Gastroesophageal sphincter (tissue), 4 donors: Measurements from ENCODE around the gene TMEM116. TPM values are rescaled to one million over a fixed set of nuclear protein-coding genes. Genes with fewer than 3 reads are reported as not detected.
"Not testable (repeated sequence)": the region's sequence is repeated elsewhere in the genome, so short reads cannot be mapped to it uniquely, and the experiment has no call there.

Source experiments
- ATAC-seq: fragments of 150-250 bp; one replicate; pipeline ENCODE4 v1.9.1; 2016; ENCODE audit warnings: mild to moderate bottlenecking, moderate library complexity
- H3K27ac ChIP-seq, 4 donors: fragments of 200-600 bp; sonication (generic) in 3 of 4; 1 replicate in 3 of 4; 2 replicates in 1 of 4; pipeline ENCODE4 v1.5.1; 2016 to 2019
- H3K27me3 ChIP-seq: fragments of 200-600 bp; sonication (generic); one replicate; pipeline ENCODE4 v1.5.1; 2019
- H3K36me3 ChIP-seq, 2 donors: fragments of 200-600 bp; sonication (generic); one replicate each; pipeline ENCODE4 v1.5.1; 2019; ENCODE audit warnings: control low read depth in 1 of 2
- H3K4me1 ChIP-seq, 3 donors: fragments of 200-600 bp; sonication (generic); 1 replicate in 2 of 3; 2 replicates in 1 of 3; pipeline ENCODE4 v1.5.1; 2016 to 2019; ENCODE audit warnings: control low read depth in 2 of 3
- H3K4me3 ChIP-seq, 2 donors: fragments of 200-600 bp; sonication (generic); one replicate each; pipeline ENCODE4 v1.5.1; 2019; ENCODE audit warnings: mild to moderate bottlenecking in 1 of 2, moderate library complexity in 1 of 2
- H3K9me3 ChIP-seq, 3 donors: fragments of 200-600 bp; sonication (generic); one replicate each; pipeline ENCODE4 v1.5.1; 2017 to 2019; ENCODE audit warnings: control low read depth in 2 of 3
- EP300 ChIP-seq: sonication (generic); formaldehyde crosslinking; IDR thresholded peaks from one replicate; pipeline ENCODE4 v1.6.1; 2017; ENCODE audit warnings: antibody characterized with exemption, mild to moderate bottlenecking
- POLR2A ChIP-seq, 2 donors: fragments of 450-650 bp; IDR thresholded peaks; one replicate each; pipeline ENCODE4 v1.6.1; 2017; ENCODE audit warnings: antibody characterized with exemption in 2 of 2, mild to moderate bottlenecking in 2 of 2, moderate library complexity in 1 of 2
- POLR2AphosphoS5 ChIP-seq: sonication (generic); formaldehyde crosslinking; IDR thresholded peaks from one replicate; pipeline ENCODE4 v1.6.1; 2017; ENCODE audit warnings: antibody characterized with exemption
- WGBS, 2 donors: methylation state at CpG; one replicate each; pipeline ENCODE4 v1.1.5; 2018; ENCODE audit warnings: low coverage in 1 of 2; 5-methylcytosine and 5-hydroxymethylcytosine counted together
- total RNA-seq, 4 donors: library from RNA; depleted of rRNA; stranded (reverse); fragments of >200 nt; gene quantifications; one replicate each; pipeline ENCODE4 v1.1.0, GENCODE V29; 2016
- TF ChIP-seq, protein P1 (sequence below), 4 experiments: fragments of 200-600 bp in 2 of 4; fragments of 450-650 bp in 2 of 4; sonication (generic) in 1 of 4; IDR thresholded peaks; one replicate each; pipeline ENCODE4 v1.5.1; 2017 to 2019; ENCODE audit warnings: antibody characterized with exemption in 4 of 4, mild to moderate bottlenecking in 2 of 4, moderate library complexity in 2 of 4

The TMEM116 gene
- total RNA-seq, 4 donors from 2014 or later = 6.4 to 11.4 (median 6.7) TPM

DNA sequence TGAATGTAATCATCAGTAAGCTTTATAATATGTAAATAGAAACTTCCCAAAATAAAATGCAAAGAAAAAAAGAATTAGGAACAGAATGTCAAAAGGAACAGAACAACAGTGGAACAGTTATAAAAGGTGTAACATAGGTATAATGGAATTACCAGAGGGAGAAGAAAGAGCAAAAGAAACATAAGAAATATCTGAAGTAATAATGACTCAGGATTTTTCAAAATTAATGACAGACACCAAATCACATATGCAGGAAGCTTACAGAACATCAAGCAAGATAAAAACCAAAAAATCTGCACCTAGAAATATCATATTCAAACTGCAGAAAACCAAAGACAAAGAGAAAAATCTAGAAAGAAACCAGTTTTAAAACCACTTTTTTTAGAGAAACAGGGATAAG is 36.1 kb downstream of the TMEM116 start:
- Histone ChIP-seq H3K9me3 (no peaks in the 10 kb centered on the region), H3K4me3 (no peak overlapping the region), H3K27ac (no peak overlapping the region), H3K27me3 (no peaks in the 10 kb centered on the region), H3K4me1 (no peaks in the 10 kb centered on the region), H3K36me3 (peaks cover 0 to 18% of the 10 kb centered on the region in 2 donors)
- TF ChIP-seq POLR2A (IDR thresholded peaks at IDR 0.05) (no peak), POLR2AphosphoS5 (no peak), EP300 (no peak)
- TF ChIP-seq, protein P1, sequence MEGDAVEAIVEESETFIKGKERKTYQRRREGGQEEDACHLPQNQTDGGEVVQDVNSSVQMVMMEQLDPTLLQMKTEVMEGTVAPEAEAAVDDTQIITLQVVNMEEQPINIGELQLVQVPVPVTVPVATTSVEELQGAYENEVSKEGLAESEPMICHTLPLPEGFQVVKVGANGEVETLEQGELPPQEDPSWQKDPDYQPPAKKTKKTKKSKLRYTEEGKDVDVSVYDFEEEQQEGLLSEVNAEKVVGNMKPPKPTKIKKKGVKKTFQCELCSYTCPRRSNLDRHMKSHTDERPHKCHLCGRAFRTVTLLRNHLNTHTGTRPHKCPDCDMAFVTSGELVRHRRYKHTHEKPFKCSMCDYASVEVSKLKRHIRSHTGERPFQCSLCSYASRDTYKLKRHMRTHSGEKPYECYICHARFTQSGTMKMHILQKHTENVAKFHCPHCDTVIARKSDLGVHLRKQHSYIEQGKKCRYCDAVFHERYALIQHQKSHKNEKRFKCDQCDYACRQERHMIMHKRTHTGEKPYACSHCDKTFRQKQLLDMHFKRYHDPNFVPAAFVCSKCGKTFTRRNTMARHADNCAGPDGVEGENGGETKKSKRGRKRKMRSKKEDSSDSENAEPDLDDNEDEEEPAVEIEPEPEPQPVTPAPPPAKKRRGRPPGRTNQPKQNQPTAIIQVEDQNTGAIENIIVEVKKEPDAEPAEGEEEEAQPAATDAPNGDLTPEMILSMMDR (IDR thresholded peaks at IDR 0.05) = no peak
- no peak for ATAC-seq

DNA sequence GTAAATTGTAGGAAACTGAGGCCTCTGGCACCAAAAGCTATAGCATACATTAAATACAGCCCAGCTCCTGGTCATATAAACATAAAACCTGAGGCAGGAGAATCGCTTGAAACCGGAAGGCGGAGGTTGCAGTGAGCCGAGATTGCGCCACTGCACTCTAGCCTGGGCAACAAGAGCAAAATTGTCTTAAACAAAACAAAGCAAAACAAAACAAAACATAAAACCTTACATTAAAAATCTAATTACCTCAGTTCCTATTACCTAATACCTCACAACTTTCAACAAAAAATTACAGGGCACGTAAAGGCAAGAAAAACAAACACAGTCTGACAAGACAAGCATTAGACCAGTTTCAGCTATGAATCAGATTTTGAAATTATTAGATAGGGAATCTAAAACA is 36.7 kb downstream of the TMEM116 start:
- TF ChIP-seq, protein P1 (IDR thresholded peaks at IDR 0.05) = no peak
- TF ChIP-seq POLR2A (IDR thresholded peaks at IDR 0.05) (no peak), POLR2AphosphoS5 (no peak), EP300 (no peak)
- WGBS, 2 donors = 89 to 91% methylated on average over 5 to 6 of the region's 6 CpGs
- ATAC-seq = no peak

DNA sequence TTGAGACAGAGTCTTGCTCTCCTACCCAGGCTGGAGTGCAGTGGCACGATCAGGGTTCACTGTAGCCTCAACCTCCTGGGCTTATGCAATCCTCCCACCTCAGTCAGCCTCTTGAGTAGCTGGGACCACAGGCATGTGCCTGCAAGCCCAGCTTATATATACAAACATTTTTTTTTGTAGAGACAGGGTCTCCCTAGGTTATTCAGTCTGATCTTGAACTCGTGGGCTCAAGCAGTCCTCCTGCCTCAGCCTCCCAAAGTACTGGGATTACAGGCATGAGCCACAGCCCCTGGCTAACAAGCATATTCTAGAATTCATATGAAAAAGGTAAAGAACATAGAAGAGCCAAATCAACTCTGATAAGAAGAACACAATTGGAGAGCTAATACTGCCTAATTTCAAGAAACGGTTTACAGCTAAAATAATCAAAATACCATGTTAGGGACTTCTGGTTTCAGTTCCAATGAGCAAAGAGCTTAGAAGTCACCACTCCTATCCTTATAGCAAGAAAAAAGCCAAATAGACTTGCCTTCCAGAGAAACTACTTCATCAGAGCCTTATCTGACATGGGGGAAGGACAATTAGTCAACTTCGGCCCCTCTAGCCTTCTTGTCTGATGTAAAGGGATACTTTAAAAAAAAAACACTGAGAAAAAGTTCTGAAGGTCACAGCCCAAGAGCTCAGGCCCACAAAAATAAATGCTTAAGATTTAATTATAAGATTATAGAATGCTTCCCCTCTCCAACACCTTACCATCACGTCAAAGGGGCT is 37.6 kb downstream of the TMEM116 start:
- WGBS, 2 donors = 60 to 61% methylated on average over 4 to 5 of the region's 5 CpGs
- Histone ChIP-seq H3K36me3 (peaks cover 0 to 22% of the 10 kb centered on the region in 2 donors), H3K9me3 (peaks cover 0 to 14% (median 0%) of the 10 kb centered on the region in 3 donors), H3K4me3 (no peak overlapping the region), H3K4me1 (no peaks in the 10 kb centered on the region), H3K27me3 (no peaks in the 10 kb centered on the region), H3K27ac (no peak overlapping the region)
- no peak for TF ChIP-seq EP300
- TF ChIP-seq, protein P1 (IDR thresholded peaks at IDR 0.05) = no peak
- TF ChIP-seq POLR2AphosphoS5 = no peak
- TF ChIP-seq POLR2A (IDR thresholded peaks at IDR 0.05) = no peak
- no peak for ATAC-seq

More for the DNA sequence above, 36.7 kb downstream of the TMEM116 start:
- Histone ChIP-seq H3K36me3 (peaks cover 0 to 20% of the 10 kb centered on the region in 2 donors), H3K27ac (no peak overlapping the region), H3K4me3 (no peak overlapping the region), H3K9me3 (peaks cover 0 to 5% (median 0%) of the 10 kb centered on the region in 3 donors), H3K4me1 (no peaks in the 10 kb centered on the region), H3K27me3 (no peaks in the 10 kb centered on the region)

DNA sequence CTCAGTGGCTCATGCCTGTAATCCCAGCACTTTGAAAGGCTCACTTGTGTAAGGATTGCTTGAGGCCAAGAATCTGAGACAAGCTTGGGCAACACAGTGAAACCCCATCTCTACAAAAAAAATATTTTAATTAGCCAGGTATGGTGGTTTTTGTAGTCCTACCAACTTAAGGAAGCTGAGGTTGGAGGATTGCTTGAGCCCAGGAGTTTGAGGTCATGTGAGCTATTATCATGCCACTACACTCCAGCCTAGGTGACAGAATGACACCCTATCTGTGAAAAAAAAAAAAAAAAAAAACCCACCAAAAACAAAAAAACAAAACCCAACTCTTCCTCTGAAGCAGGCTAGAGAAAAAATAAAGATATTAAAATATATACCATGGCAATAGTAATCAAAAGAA is 41.2 kb downstream of the TMEM116 start:
- H3K27ac ChIP-seq = no peak overlapping the region
- ATAC-seq = no peak
- TF ChIP-seq POLR2AphosphoS5 (no peak), POLR2A (IDR thresholded peaks at IDR 0.05) (no peak), EP300 (no peak)
- TF ChIP-seq, protein P1 (IDR thresholded peaks at IDR 0.05) = no peak
- no peaks in the 10 kb centered on the region for H3K4me1 ChIP-seq
- no peaks in the 10 kb centered on the region for H3K27me3 ChIP-seq
- H3K36me3 ChIP-seq = peaks cover 0 to 17% of the 10 kb centered on the region in 2 donors
- peaks cover 0 to 20% (median 0%) of the 10 kb centered on the region in 3 donors for H3K9me3 ChIP-seq
- H3K4me3 ChIP-seq = no peak overlapping the region

DNA sequence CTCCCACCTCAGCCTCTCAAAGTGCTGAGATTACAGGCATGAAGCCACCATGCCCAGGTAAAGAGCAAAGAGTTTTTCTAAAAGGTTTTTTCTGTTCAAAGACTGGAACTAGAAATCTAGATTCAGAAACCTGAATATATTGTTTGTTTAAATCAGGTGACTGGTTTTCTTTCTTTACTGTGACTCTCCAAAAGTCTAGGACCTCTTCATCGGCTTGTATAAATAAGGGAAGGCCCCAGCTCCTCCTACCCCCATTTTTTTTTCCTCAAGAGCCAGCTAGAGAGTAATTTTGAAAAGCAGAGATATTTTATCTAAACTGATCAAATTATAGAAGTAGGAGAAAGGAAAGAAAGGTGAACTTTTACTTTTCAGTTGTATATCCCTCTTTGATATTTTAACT is 48.0 kb downstream of the TMEM116 start:
- no peak overlapping the region for H3K27ac ChIP-seq
- no peaks in the 10 kb centered on the region for H3K4me1 ChIP-seq
- H3K27me3 ChIP-seq = no peaks in the 10 kb centered on the region
- no peak overlapping the region for H3K4me3 ChIP-seq
- WGBS, 2 donors = 85% methylated on average over 1 of the region's 1 CpG; no CpG with 5 or more reads in 1 of the 2 donors
- H3K9me3 ChIP-seq = peaks cover 0 to 7% (median 0%) of the 10 kb centered on the region in 3 donors
- H3K36me3 ChIP-seq = peaks cover 0 to 17% of the 10 kb centered on the region in 2 donors
- no peak for ATAC-seq
- no peak for TF ChIP-seq EP300
- no peak for TF ChIP-seq POLR2AphosphoS5
- TF ChIP-seq, protein P1 (IDR thresholded peaks at IDR 0.05) = no peak

DNA sequence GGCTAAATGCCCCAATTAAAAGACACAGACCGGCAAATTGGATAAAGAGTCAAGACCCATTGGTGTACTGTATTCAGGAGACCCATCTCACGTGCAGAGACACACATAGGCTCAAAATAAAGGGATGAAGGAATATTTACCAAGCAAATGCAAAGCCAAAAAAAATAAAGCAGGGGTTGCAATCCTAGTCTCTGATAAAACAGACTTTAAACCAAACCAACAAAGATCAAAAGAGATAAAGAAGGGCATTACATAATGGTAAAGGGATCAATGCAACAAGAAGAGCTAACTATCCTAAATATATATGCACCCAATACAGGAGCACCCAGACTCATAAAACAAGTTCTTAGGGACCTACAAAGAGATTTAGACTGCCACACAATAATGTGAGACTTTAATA is 53.4 kb downstream of the TMEM116 start:
- peaks cover 0 to 12% of the 10 kb centered on the region in 2 donors for H3K36me3 ChIP-seq
- not testable (repeated sequence) for H3K9me3 ChIP-seq, H3K27me3 ChIP-seq, H3K27ac ChIP-seq, ATAC-seq, H3K4me3 ChIP-seq, H3K4me1 ChIP-seq
- WGBS, 2 donors = 90 to 100% methylated on average over 2 of the region's 2 CpGs

DNA sequence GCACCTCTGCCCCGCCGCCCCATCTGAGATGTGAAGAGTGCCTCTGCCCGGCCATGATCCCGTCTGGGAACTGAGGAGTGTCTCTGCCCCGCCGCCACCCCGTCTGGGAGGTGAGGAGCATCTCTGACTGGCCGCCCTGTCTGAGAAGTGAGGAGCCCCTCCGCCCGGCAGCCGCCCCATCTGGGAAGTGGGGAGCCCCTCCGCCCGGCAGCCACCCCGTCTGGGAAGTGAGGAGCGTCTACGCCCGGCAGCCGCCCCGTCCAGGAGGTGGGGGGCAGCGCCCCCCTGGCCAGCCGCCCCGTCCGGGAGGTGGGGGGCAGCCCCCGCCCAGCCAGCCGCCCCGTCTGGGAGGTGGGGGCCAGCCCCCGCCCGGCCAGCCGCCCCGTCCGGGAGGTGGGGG is 55.7 kb downstream of the TMEM116 start:
- H3K4me1 ChIP-seq, H3K27me3 ChIP-seq, H3K9me3 ChIP-seq, ATAC-seq, H3K4me3 ChIP-seq, H3K27ac ChIP-seq, H3K36me3 ChIP-seq: not testable (repeated sequence)
- no CpG with 5 or more reads among the region's 31 CpGs for WGBS, 2 donors
